Tibial nerve (tissue), 3 donors: ENCODE data around the gene SMCO1.

ENCODE experiments used
- CTCF ChIP-seq, 5 experiments: fragments of 200-600 bp in 3 of 5; fragments of 450-650 bp in 2 of 5; sonication (generic) in 3 of 5; IDR thresholded peaks; one replicate each; pipeline ENCODE4 v1.5.1; 2016 to 2019; ENCODE audit warnings: antibody characterized with exemption in 5 of 5, mild to moderate bottlenecking in 3 of 5, moderate library complexity in 2 of 5
- POLR2A ChIP-seq, 2 donors: fragments of 450-650 bp; IDR thresholded peaks; one replicate each; pipeline ENCODE4 v1.6.1; 2017; ENCODE audit warnings: antibody characterized with exemption in 2 of 2, mild to moderate bottlenecking in 2 of 2, moderate library complexity in 2 of 2

GRCh38 chr3:196499807-196500524 lies 15.2 kb downstream of the SMCO1 start:
- no peak for TF ChIP-seq CTCF (IDR thresholded peaks at IDR 0.05)
- TF ChIP-seq POLR2A (IDR thresholded peaks at IDR 0.05): no peak
